Liver (tissue), 9 donors: ENCODE results near the gene NCOR2. TPM values are rescaled to one million over a fixed set of nuclear protein-coding genes. Genes with fewer than 3 reads are reported as not detected.

Source experiments
- DNase-seq: peaks from one replicate; pipeline ENCODE4 v3.0.0-alpha.2; 2017; ENCODE audit warnings: low spot score
- H3K27ac ChIP-seq, 2 donors: one replicate each; pipeline ENCODE4 v1.7.0; 2013; ENCODE audit warnings: inconsistent platforms in 2 of 2, low read length in 2 of 2, control low read depth in 1 of 2, low read depth in 1 of 2, mild to moderate bottlenecking in 1 of 2
- H3K27me3 ChIP-seq, 4 donors: one replicate each; pipeline versions ENCODE4 v1.6.1 to v1.7.0; 2013; ENCODE audit warnings: low read length in 3 of 4, inconsistent platforms in 1 of 4, mild to moderate bottlenecking in 1 of 4, moderate library complexity in 1 of 4; ENCODE audit not compliant: control insufficient read depth in 4 of 4, insufficient read depth in 4 of 4
- H3K36me3 ChIP-seq, 4 donors: one replicate each; pipeline versions ENCODE4 v1.6.1 to v1.7.0; 2013; ENCODE audit warnings: low read length in 3 of 4, mild to moderate bottlenecking in 3 of 4, low read depth in 1 of 4, moderate library complexity in 1 of 4; ENCODE audit not compliant: control insufficient read depth in 4 of 4, insufficient read depth in 3 of 4
- H3K4me1 ChIP-seq, 4 donors: one replicate each; pipeline versions ENCODE4 v1.6.1 to v1.7.0; 2013; ENCODE audit warnings: low read length in 3 of 4, mild to moderate bottlenecking in 3 of 4, moderate library complexity in 1 of 4; ENCODE audit not compliant: control insufficient read depth in 4 of 4, insufficient read depth in 4 of 4
- H3K4me3 ChIP-seq, 3 donors: one replicate each; pipeline versions ENCODE4 v1.6.1 to v1.7.0; 2013; ENCODE audit warnings: low read length in 3 of 3, control low read depth in 1 of 3, low read depth in 1 of 3, mild to moderate bottlenecking in 1 of 3
- H3K9ac ChIP-seq, 2 donors: one replicate each; pipeline ENCODE4 v1.7.0; 2013; ENCODE audit warnings: low read length in 2 of 2, mild to moderate bottlenecking in 2 of 2, moderate library complexity in 2 of 2, control low read depth in 1 of 2, low read depth in 1 of 2
- H3K9me3 ChIP-seq, 4 donors: one replicate each; pipeline versions ENCODE4 v1.6.1 to v1.7.0; 2013; ENCODE audit warnings: low read length in 3 of 4; ENCODE audit not compliant: control insufficient read depth in 4 of 4
- ATF3 ChIP-seq: IDR thresholded peaks from 2 replicates; pipeline ENCODE4 v1.6.1; 2016; ENCODE audit warnings: antibody characterized with exemption
- EGR1 ChIP-seq, 2 donors: IDR thresholded peaks; 2 replicates each; pipeline ENCODE4 v1.6.1; 2016 to 2018; ENCODE audit warnings: antibody characterized with exemption in 2 of 2, low read depth in 2 of 2
- FOXA1 ChIP-seq: IDR thresholded peaks from 2 replicates; pipeline ENCODE4 v1.6.1; 2016; ENCODE audit warnings: antibody characterized with exemption
- FOXA2 ChIP-seq: IDR thresholded peaks from 2 replicates; pipeline ENCODE4 v1.6.1; 2016; ENCODE audit warnings: antibody characterized with exemption
- GABPA ChIP-seq, 2 donors: IDR thresholded peaks in 1 of 2; conservative IDR thresholded peaks in 1 of 2; 2 replicates each; pipeline ENCODE4 v1.6.1; 2016; ENCODE audit warnings: antibody characterized with exemption in 2 of 2, mild to moderate bottlenecking in 1 of 2, moderate library complexity in 1 of 2
- HNF4A ChIP-seq, 2 donors: conservative IDR thresholded peaks; 2 replicates each; pipeline ENCODE4 v1.6.1; 2016; ENCODE audit warnings: antibody characterized with exemption in 2 of 2, mild to moderate bottlenecking in 2 of 2
- HNF4G ChIP-seq: IDR thresholded peaks from 2 replicates; pipeline ENCODE4 v1.6.1; 2016; ENCODE audit warnings: antibody characterized with exemption
- JUND ChIP-seq, 2 donors: IDR thresholded peaks; 2 replicates each; pipeline ENCODE4 v1.6.1; 2016; ENCODE audit warnings: antibody characterized with exemption in 2 of 2
- MAX ChIP-seq: IDR thresholded peaks from 2 replicates; pipeline ENCODE4 v1.6.1; 2016; ENCODE audit warnings: antibody characterized with exemption
- NR2F2 ChIP-seq: IDR thresholded peaks from 2 replicates; pipeline ENCODE4 v1.6.1; 2016; ENCODE audit warnings: antibody characterized with exemption
- RAD21 ChIP-seq, 2 donors: IDR thresholded peaks; 2 replicates each; pipeline ENCODE4 v1.6.1; 2016; ENCODE audit warnings: antibody characterized with exemption in 2 of 2, mild to moderate bottlenecking in 2 of 2
- RXRA ChIP-seq, 2 donors: IDR thresholded peaks; 2 replicates each; pipeline ENCODE4 v1.6.1; 2017 to 2018; ENCODE audit warnings: antibody characterized with exemption in 2 of 2, mild to moderate bottlenecking in 1 of 2
- SP1 ChIP-seq: IDR thresholded peaks from 2 replicates; pipeline ENCODE4 v1.6.1; 2018; ENCODE audit warnings: antibody characterized with exemption, mild to moderate bottlenecking
- TAF1 ChIP-seq: conservative IDR thresholded peaks from 2 replicates; pipeline ENCODE4 v1.6.1; 2016; ENCODE audit warnings: antibody characterized with exemption, mild to moderate bottlenecking
- YY1 ChIP-seq: IDR thresholded peaks from 2 replicates; pipeline ENCODE4 v1.6.1; 2016; ENCODE audit warnings: antibody characterized with exemption, mild to moderate bottlenecking
- WGBS: extraction: QIAGEN DNeasy Blood & Tissue Kit; methylation state at CpG from one replicate; pipeline ENCODE4 v1.1.7; 2013; 5-methylcytosine and 5-hydroxymethylcytosine counted together
- polyA plus RNA-seq, 2 donors: library from polyadenylated mRNA; stranded (reverse) in 1 of 2; unstranded in 1 of 2; fragments of 200-250 nt in 1 of 2; fragments of >200 nt in 1 of 2; fragmentation: Nextera tagmentation in 1 of 2; extraction: Ambion mirVana in 1 of 2; gene quantifications; one replicate each; pipeline versions ENCODE4 v1.2.1 to v1.2.3, GENCODE V29; 2013 to 2015
- total RNA-seq, 2 donors: library from RNA; depleted of rRNA; stranded (reverse); fragments of >200 nt; gene quantifications; one replicate each; pipeline ENCODE4 v1.2.3, GENCODE V29; 2014
- TF ChIP-seq, protein P1 (sequence below): IDR thresholded peaks from 2 replicates; pipeline ENCODE4 v1.6.1; 2016; ENCODE audit warnings: antibody characterized with exemption, mild to moderate bottlenecking
- TF ChIP-seq, protein P2 (sequence below): IDR thresholded peaks from 2 replicates; pipeline ENCODE4 v1.6.1; 2016; ENCODE audit warnings: antibody characterized with exemption
- TF ChIP-seq, protein P3 (sequence below): fragments of 150-350 bp; IDR thresholded peaks from 2 replicates; pipeline ENCODE4 v1.5.1; 2017; ENCODE audit warnings: improper control_type of control experiment, low read depth, low read length; ENCODE audit not compliant: missing input control
- donor health status: healthy.
- donor health status: healthy.
- donor health status: healthy.
- donor health status: healthy.
- donor health status: healthy.

Gene NCOR2
- total and polyA plus RNA-seq, 4 donors: 7.9 to 31.6 (median 18.1) TPM

DNA sequence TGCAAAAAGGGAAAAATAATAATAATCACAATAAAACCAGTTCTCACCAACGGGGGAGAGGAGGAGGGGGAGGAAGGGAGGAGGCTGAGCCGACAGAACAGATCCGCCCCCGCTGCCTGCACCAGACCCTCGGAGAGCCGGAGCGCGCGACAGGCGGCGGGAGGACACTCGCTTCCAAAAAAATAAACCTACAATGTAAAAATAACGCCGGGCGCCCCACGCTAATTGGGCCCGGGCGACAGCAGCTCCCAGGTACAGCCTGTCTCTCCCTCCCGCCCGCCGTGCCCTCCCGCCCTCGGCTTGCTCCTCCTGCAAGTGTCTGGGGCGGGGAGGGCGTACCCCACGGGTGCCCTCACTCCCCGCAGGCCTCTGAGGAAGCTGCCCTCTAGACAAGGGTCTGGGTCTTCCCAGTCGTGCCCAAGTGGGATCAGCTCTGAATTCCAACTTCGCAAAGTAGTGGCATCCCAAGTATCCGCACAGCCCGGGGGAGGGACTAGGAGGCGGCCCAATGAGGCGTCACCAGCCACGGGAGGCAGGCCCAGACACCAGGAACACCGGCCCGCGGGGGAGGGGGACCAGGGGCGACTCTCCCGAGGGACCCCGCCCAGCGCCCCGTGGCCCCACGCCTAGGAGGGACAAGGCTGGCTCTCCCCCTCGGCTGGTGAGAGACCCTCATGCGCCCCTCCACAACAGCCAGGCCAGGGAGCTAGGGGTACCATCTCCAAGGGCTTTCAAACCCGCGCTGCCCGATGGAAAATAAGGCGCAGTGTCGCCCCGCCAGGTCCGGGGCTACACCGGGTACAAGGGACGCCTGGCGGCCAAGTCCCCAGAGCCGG, 1.0 kb downstream of the NCOR2 start:
- peak overlapping the region; percentile 67 to 95 (median 74) for H3K4me3 ChIP-seq
- no peaks in the 10 kb centered on the region for H3K9me3 ChIP-seq
- H3K36me3 ChIP-seq: no peaks in the 10 kb centered on the region
- TF ChIP-seq GABPA (IDR thresholded peaks at IDR 0.05 in 1 of 2, conservative IDR thresholded peaks at IDR 0.05 in 1 of 2) (no peak), NR2F2 (no peak), HNF4G (no peak), YY1 (peak; percentile 45), RAD21 (IDR thresholded peaks at IDR 0.05) (peak; percentile 51 to 67), RXRA (IDR thresholded peaks at IDR 0.05) (peak; percentile 18 to 23), TAF1 (no peak), MAX (no peak), ATF3 (no peak), SP1 (peak; percentile 16), FOXA2 (no peak), JUND (IDR thresholded peaks at IDR 0.05) (no peak), EGR1 (IDR thresholded peaks at IDR 0.05; ENCODE audit: low read depth in 2 of 2) (no peak), HNF4A (conservative IDR thresholded peaks at IDR 0.05) (peak in 1 of 2 donors; percentile 8), FOXA1 (no peak)
- TF ChIP-seq, protein P1, sequence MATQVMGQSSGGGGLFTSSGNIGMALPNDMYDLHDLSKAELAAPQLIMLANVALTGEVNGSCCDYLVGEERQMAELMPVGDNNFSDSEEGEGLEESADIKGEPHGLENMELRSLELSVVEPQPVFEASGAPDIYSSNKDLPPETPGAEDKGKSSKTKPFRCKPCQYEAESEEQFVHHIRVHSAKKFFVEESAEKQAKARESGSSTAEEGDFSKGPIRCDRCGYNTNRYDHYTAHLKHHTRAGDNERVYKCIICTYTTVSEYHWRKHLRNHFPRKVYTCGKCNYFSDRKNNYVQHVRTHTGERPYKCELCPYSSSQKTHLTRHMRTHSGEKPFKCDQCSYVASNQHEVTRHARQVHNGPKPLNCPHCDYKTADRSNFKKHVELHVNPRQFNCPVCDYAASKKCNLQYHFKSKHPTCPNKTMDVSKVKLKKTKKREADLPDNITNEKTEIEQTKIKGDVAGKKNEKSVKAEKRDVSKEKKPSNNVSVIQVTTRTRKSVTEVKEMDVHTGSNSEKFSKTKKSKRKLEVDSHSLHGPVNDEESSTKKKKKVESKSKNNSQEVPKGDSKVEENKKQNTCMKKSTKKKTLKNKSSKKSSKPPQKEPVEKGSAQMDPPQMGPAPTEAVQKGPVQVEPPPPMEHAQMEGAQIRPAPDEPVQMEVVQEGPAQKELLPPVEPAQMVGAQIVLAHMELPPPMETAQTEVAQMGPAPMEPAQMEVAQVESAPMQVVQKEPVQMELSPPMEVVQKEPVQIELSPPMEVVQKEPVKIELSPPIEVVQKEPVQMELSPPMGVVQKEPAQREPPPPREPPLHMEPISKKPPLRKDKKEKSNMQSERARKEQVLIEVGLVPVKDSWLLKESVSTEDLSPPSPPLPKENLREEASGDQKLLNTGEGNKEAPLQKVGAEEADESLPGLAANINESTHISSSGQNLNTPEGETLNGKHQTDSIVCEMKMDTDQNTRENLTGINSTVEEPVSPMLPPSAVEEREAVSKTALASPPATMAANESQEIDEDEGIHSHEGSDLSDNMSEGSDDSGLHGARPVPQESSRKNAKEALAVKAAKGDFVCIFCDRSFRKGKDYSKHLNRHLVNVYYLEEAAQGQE: no peak
- TF ChIP-seq, protein P2, sequence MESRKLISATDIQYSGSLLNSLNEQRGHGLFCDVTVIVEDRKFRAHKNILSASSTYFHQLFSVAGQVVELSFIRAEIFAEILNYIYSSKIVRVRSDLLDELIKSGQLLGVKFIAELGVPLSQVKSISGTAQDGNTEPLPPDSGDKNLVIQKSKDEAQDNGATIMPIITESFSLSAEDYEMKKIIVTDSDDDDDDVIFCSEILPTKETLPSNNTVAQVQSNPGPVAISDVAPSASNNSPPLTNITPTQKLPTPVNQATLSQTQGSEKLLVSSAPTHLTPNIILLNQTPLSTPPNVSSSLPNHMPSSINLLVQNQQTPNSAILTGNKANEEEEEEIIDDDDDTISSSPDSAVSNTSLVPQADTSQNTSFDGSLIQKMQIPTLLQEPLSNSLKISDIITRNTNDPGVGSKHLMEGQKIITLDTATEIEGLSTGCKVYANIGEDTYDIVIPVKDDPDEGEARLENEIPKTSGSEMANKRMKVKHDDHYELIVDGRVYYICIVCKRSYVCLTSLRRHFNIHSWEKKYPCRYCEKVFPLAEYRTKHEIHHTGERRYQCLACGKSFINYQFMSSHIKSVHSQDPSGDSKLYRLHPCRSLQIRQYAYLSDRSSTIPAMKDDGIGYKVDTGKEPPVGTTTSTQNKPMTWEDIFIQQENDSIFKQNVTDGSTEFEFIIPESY: no peak
- TF ChIP-seq, protein P3, sequence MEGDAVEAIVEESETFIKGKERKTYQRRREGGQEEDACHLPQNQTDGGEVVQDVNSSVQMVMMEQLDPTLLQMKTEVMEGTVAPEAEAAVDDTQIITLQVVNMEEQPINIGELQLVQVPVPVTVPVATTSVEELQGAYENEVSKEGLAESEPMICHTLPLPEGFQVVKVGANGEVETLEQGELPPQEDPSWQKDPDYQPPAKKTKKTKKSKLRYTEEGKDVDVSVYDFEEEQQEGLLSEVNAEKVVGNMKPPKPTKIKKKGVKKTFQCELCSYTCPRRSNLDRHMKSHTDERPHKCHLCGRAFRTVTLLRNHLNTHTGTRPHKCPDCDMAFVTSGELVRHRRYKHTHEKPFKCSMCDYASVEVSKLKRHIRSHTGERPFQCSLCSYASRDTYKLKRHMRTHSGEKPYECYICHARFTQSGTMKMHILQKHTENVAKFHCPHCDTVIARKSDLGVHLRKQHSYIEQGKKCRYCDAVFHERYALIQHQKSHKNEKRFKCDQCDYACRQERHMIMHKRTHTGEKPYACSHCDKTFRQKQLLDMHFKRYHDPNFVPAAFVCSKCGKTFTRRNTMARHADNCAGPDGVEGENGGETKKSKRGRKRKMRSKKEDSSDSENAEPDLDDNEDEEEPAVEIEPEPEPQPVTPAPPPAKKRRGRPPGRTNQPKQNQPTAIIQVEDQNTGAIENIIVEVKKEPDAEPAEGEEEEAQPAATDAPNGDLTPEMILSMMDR: no peak
- peak overlapping the region; percentile 87 to 94 for H3K27ac ChIP-seq
- under 1% methylated on average over 56 of the region's 56 CpGs for WGBS
- no peaks in the 10 kb centered on the region for H3K27me3 ChIP-seq
- H3K9ac ChIP-seq: peak overlapping the region; percentile 17 to 36
- peak; percentile 81 for DNase-seq
- peaks cover 13 to 24% (median 19%) of the 10 kb centered on the region in 4 donors for H3K4me1 ChIP-seq
